Measurements from ENCODE around the gene NTN3.

- TF ChIP-seq CTCF (conservative IDR thresholded peaks at IDR 0.05; ENCODE audit: low read length) (no peak), EZH2phosphoT487 (IDR thresholded peaks at IDR 0.05; ENCODE audit: borderline replicate concordance) (no peak)
Observed at GRCh38 chr16:2520097-2520783, 49.1 kb downstream of the NTN3 start, which contains the start of gene AMDHD2.

Measured in Loucy (cell line).